Peyer's patch (tissue), 4 donors: ENCODE measurements around the gene CPA5.

Experiments
- POLR2A ChIP-seq, 2 donors: fragments of 450-650 bp; IDR thresholded peaks; one replicate each; pipeline ENCODE4 v1.5.1; 2017; ENCODE audit warnings: antibody characterized with exemption in 2 of 2, mild to moderate bottlenecking in 2 of 2, moderate library complexity in 2 of 2
- TF ChIP-seq, protein P1 (sequence below), 6 experiments: fragments of 450-650 bp in 4 of 6; fragments of 200-600 bp in 2 of 6; sonication (generic) in 1 of 6; IDR thresholded peaks; one replicate each; pipeline ENCODE4 v1.5.1; 2017 to 2019; ENCODE audit warnings: antibody characterized with exemption in 6 of 6, mild to moderate bottlenecking in 3 of 6, moderate library complexity in 1 of 6

DNA sequence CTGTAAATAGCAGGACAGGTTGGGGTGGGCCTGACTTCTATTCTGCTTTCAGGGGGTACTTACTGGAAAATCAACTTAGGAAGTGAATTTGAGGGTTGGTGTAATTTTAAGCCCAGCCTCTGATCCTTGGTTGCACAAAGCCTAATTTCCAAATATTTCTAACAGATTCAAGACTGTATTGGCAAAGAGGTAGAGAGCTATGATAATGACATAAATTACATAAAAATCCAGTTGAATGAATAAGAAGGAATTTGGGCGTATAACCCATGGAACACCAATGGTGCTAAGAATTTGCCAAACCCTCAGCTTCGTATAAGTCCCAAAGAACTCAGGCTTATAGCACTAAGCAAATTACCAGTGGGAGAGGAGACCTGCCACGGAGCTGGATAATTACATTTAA, 39.7 kb upstream of the CPA5 start:
- TF ChIP-seq, protein P1, sequence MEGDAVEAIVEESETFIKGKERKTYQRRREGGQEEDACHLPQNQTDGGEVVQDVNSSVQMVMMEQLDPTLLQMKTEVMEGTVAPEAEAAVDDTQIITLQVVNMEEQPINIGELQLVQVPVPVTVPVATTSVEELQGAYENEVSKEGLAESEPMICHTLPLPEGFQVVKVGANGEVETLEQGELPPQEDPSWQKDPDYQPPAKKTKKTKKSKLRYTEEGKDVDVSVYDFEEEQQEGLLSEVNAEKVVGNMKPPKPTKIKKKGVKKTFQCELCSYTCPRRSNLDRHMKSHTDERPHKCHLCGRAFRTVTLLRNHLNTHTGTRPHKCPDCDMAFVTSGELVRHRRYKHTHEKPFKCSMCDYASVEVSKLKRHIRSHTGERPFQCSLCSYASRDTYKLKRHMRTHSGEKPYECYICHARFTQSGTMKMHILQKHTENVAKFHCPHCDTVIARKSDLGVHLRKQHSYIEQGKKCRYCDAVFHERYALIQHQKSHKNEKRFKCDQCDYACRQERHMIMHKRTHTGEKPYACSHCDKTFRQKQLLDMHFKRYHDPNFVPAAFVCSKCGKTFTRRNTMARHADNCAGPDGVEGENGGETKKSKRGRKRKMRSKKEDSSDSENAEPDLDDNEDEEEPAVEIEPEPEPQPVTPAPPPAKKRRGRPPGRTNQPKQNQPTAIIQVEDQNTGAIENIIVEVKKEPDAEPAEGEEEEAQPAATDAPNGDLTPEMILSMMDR (IDR thresholded peaks at IDR 0.05): no peak
- TF ChIP-seq POLR2A (IDR thresholded peaks at IDR 0.05): no peak
